GM23338 (cell line): ENCODE data around the gene TBC1D14. TPM values are rescaled to one million over a fixed set of nuclear protein-coding genes. Genes with fewer than 3 reads are reported as not detected.

ENCODE experiments used
- ATAC-seq: fragments of 200-7000 bp; cut with Tn5 transposase; 3 replicates; pipeline ENCODE4 v1.9.1; 2020
- DNase-seq: peaks from one replicate; pipeline ENCODE4 v3.0.0-alpha.2; 2015; ENCODE audit warnings: low spot score
- H2AFZ ChIP-seq: fragments of 200-600 bp; sonication (generic); 2 replicates; pipeline ENCODE4 v1.8.0; 2016; ENCODE audit warnings: antibody characterized with exemption, mild to moderate bottlenecking, moderate library complexity
- H3F3A ChIP-seq: fragments of 200-600 bp; sonication (generic); replicated peaks from 2 replicates; pipeline ENCODE4 v1.8.0; 2017; ENCODE audit warnings: antibody characterized with exemption, mixed run types, low read depth
- H3K27ac ChIP-seq: fragments of 200-600 bp; sonication (generic); 2 replicates; pipeline ENCODE4 v1.6.1; 2016; ENCODE audit warnings: low read depth
- H3K27me3 ChIP-seq: fragments of 200-600 bp; sonication (generic); 2 replicates; pipeline ENCODE4 v1.8.0; 2016; ENCODE audit warnings: mild to moderate bottlenecking, mixed run types, moderate library complexity; ENCODE audit not compliant: insufficient read depth
- H3K36me3 ChIP-seq: fragments of 200-600 bp; sonication (generic); 2 replicates; pipeline ENCODE4 v1.8.0; 2016; ENCODE audit warnings: mild to moderate bottlenecking; ENCODE audit not compliant: insufficient read depth
- H3K4me1 ChIP-seq: fragments of 200-600 bp; sonication (generic); 2 replicates; pipeline ENCODE4 v1.8.0; 2016; ENCODE audit warnings: mild to moderate bottlenecking, moderate library complexity; ENCODE audit not compliant: insufficient read depth
- H3K4me2 ChIP-seq: fragments of 200-600 bp; sonication (generic); 2 replicates; pipeline ENCODE4 v1.7.1; 2017; ENCODE audit warnings: mixed run types
- H3K4me3 ChIP-seq: fragments of 200-600 bp; sonication (generic); 2 replicates; pipeline ENCODE4 v1.6.1; 2016; ENCODE audit warnings: mixed run types
- H3K79me2 ChIP-seq: fragments of 200-600 bp; sonication (generic); replicated peaks from 2 replicates; pipeline ENCODE4 v1.8.0; 2017; ENCODE audit warnings: mild to moderate bottlenecking; ENCODE audit not compliant: insufficient read depth
- H3K9me2 ChIP-seq: fragments of 200-600 bp; sonication (generic); 2 replicates; pipeline ENCODE4 v1.8.0; 2017; ENCODE audit not compliant: insufficient read depth
- H4K20me1 ChIP-seq: fragments of 200-600 bp; sonication (generic); replicated peaks from 2 replicates; pipeline ENCODE4 v1.8.0; 2017; ENCODE audit warnings: mild to moderate bottlenecking; ENCODE audit not compliant: insufficient read depth
- H3K27ac Mint-ChIP-seq: 2 replicates; pipeline ENCODE4 v1.8.0; 2020; ENCODE audit warnings: inconsistent platforms, mild to moderate bottlenecking, moderate library complexity, mixed read lengths
- H3K27me3 Mint-ChIP-seq: 3 replicates; pipeline ENCODE4 v1.8.0; 2022; ENCODE audit warnings: low read depth, mild to moderate bottlenecking, moderate library complexity, mixed read lengths, inconsistent platforms; ENCODE audit not compliant: insufficient read depth, poor library complexity
- H3K36me3 Mint-ChIP-seq: 3 replicates; pipeline ENCODE4 v1.8.0; 2021; ENCODE audit warnings: low read depth, mild to moderate bottlenecking, inconsistent platforms, moderate library complexity, mixed read lengths
- H3K4me1 Mint-ChIP-seq: 3 replicates; pipeline ENCODE4 v1.8.0; 2020; ENCODE audit warnings: mild to moderate bottlenecking, inconsistent platforms, mixed read lengths
- H3K4me3 Mint-ChIP-seq: 3 replicates; pipeline ENCODE4 v1.8.0; 2021; ENCODE audit warnings: moderate library complexity, mild to moderate bottlenecking, inconsistent platforms, mixed read lengths
- H3K9me3 Mint-ChIP-seq: 3 replicates; pipeline ENCODE4 v1.8.0; 2020; ENCODE audit warnings: moderate library complexity, mild to moderate bottlenecking, inconsistent platforms, mixed read lengths
- CREB1 ChIP-seq: fragments of 250-450 bp; sonication (Bioruptor Pico); IDR thresholded peaks from 2 replicates; pipeline ENCODE4 v1.5.0; 2020; ENCODE audit warnings: low read depth, mild to moderate bottlenecking, moderate library complexity
- ETS1 ChIP-seq: IDR thresholded peaks from 2 replicates; pipeline ENCODE4 v1.6.1; 2016; ENCODE audit warnings: antibody characterized with exemption
- EZH2 ChIP-seq: fragments of 200-600 bp; sonication (generic); IDR thresholded peaks from one replicate; pipeline ENCODE4 v1.8.0; 2017; ENCODE audit warnings: antibody characterized with exemption, mild to moderate bottlenecking, low read depth; ENCODE audit not compliant: unreplicated experiment
- EZH2phosphoT487 ChIP-seq: fragments of 200-600 bp; sonication (generic); IDR thresholded peaks from one replicate; pipeline ENCODE4 v1.8.1; 2018; ENCODE audit warnings: antibody characterized with exemption; ENCODE audit not compliant: unreplicated experiment
- JUNB ChIP-seq: IDR thresholded peaks from one replicate; pipeline ENCODE4 v1.6.1; 2016; ENCODE audit warnings: antibody characterized with exemption; ENCODE audit not compliant: unreplicated experiment
- NANOG ChIP-seq: IDR thresholded peaks from 2 replicates; pipeline ENCODE4 v1.6.1; 2016; ENCODE audit warnings: antibody characterized with exemption, borderline replicate concordance
- POLR2AphosphoS5 ChIP-seq: IDR thresholded peaks from 2 replicates; pipeline ENCODE4 v1.6.1; 2016; ENCODE audit warnings: antibody characterized with exemption, low read depth
- STAT1 ChIP-seq: IDR thresholded peaks from one replicate; pipeline ENCODE4 v1.6.1; 2016; ENCODE audit warnings: antibody characterized with exemption; ENCODE audit not compliant: unreplicated experiment
- ZNF114 ChIP-seq: fragments of 250-450 bp; sonication (Bioruptor Pico); IDR thresholded peaks from 2 replicates; pipeline ENCODE4 v1.5.0; 2020; ENCODE audit warnings: mild to moderate bottlenecking, moderate library complexity
- ZNF331 ChIP-seq: fragments of 250-450 bp; sonication (Bioruptor Pico); IDR thresholded peaks from 2 replicates; pipeline ENCODE4 v1.5.0; 2020; ENCODE audit warnings: low read depth, mild to moderate bottlenecking, moderate library complexity
- ZNF462 ChIP-seq: fragments of 250-450 bp; sonication (Bioruptor Pico); IDR thresholded peaks from 2 replicates; pipeline ENCODE4 v1.5.0; 2020; ENCODE audit warnings: mild to moderate bottlenecking, moderate library complexity
- polyA plus RNA-seq: library from polyadenylated mRNA; unstranded; fragments of >200 nt; fragmentation: Nextera tagmentation; extraction: Ambion mirVana; gene quantifications from 2 replicates; pipeline ENCODE4 v1.2.1, GENCODE V29; 2016
- total RNA-seq: library from RNA; depleted of rRNA; stranded (reverse); fragments of >200 nt; shearing (Covaris generic); gene quantifications from 2 replicates; pipeline ENCODE4 v1.2.3, GENCODE V29; 2014

The TBC1D14 gene
- total and polyA plus RNA-seq, 2 experiments from 2014 or later, result 18.2 to 59.7 TPM

- no peak for TF ChIP-seq ZNF462 (CRISPR knock-in tag)
These were observed 156.9 kb downstream of the TBC1D14 start (continued) for GRCh38 chr4:7066493-7066892.

- peak overlapping the region; percentile 92 for H3K4me3 Mint-ChIP-seq
- no peaks in the 10 kb centered on the region; the same call in 2 of the 3 replicates for H3K9me3 Mint-ChIP-seq
- Histone ChIP-seq H3K4me3 (peak overlapping the region; percentile 72), H3F3A (no peaks in the 10 kb centered on the region), H3K36me3 (peaks cover 9% of the 10 kb centered on the region; the same call in 1 of the 2 replicates), H2AFZ (no peak overlapping the region), H3K4me1 (peaks cover 20% of the 10 kb centered on the region; the same call in 1 of the 2 replicates), H3K27ac (no peak overlapping the region), H3K4me2 (peak overlapping the region; percentile 92), H3K9me2 (no peaks in the 10 kb centered on the region), H4K20me1 (peaks cover 35% of the 10 kb centered on the region), H3K79me2 (peaks cover 46% of the 10 kb centered on the region), H3K27me3 (peaks cover 21% of the 10 kb centered on the region)
- DNase-seq, result no peak
- H3K36me3 Mint-ChIP-seq, result peaks cover 33% of the 10 kb centered on the region
- peaks cover 20% of the 10 kb centered on the region for H3K4me1 Mint-ChIP-seq
- H3K27ac Mint-ChIP-seq, result no peak overlapping the region; the same call in 1 of the 2 replicates
- no peak for ATAC-seq
- peaks cover 16% of the 10 kb centered on the region for H3K27me3 Mint-ChIP-seq
- no peak for TF ChIP-seq ETS1
- TF ChIP-seq JUNB, result no peak
- no peak for TF ChIP-seq EZH2
- no peak for TF ChIP-seq POLR2AphosphoS5
- TF ChIP-seq EZH2phosphoT487, result no peak
- no peak for TF ChIP-seq ZNF331 (CRISPR knock-in tag)
- no peak for TF ChIP-seq NANOG
- no peak for TF ChIP-seq STAT1
- no peak for TF ChIP-seq ZNF114
- no peak for TF ChIP-seq CREB1 (CRISPR knock-in tag)
These were observed 157.5 kb downstream of the TBC1D14 start for GRCh38 chr4:7067126-7067451.
